ENCODE results near the gene MYG1.

- TF ChIP-seq CTCF (optimal IDR thresholded peaks at IDR 0.05 in 1 of 3, IDR thresholded peaks at IDR 0.05 in 1 of 3, conservative IDR thresholded peaks at IDR 0.05 in 1 of 3; ENCODE audit: extremely low read depth in 1 of 3, insufficient read depth in 2 of 3, low read length in 3 of 3) (no peak), EZH2 (IDR thresholded peaks at IDR 0.05; ENCODE audit: low read length) (no peak)
Observed at GRCh38 chr12:53265783-53266182, 33.7 kb upstream of the MYG1 start.

All from keratinocyte (primary cell).